K562 (cell line): ENCODE measurements around the gene ATP5MG. TPM values are rescaled to one million over a fixed set of nuclear protein-coding genes. Genes with fewer than 3 reads are reported as not detected.

Source experiments
- AFF4 ChIP-seq: sonication (generic); formaldehyde crosslinking; IDR thresholded peaks from 2 replicates; pipeline ENCODE4 v1.8.0; 2023; ENCODE audit warnings: mild to moderate bottlenecking, missing genetic modification reagents
- CUX1 ChIP-seq: fragments of 200-800 bp; sonication (Bioruptor generic); IDR thresholded peaks from 2 replicates; pipeline ENCODE4 v1.6.1; 2016; ENCODE audit warnings: missing genetic modification characterization, missing compliant biosample characterization
- CXXC5 ChIP-seq: fragments of 250-450 bp; sonication (Bioruptor Pico); IDR thresholded peaks from 2 replicates; pipeline ENCODE4 v1.8.0; 2022; ENCODE audit warnings: inconsistent platforms, mild to moderate bottlenecking, moderate library complexity
- DIDO1 ChIP-seq: fragments of 450-650 bp; IDR thresholded peaks from 2 replicates; pipeline ENCODE4 v1.6.1; 2016; ENCODE audit warnings: low read depth, missing biosample characterization, missing genetic modification characterization
- DNMT1 ChIP-seq: fragments of 450-650 bp; IDR thresholded peaks from 2 replicates; pipeline ENCODE4 v1.6.1; 2016; ENCODE audit warnings: antibody characterized with exemption, mild to moderate bottlenecking
- IRF2 ChIP-seq: sonication (generic); formaldehyde crosslinking; IDR thresholded peaks from 2 replicates; pipeline ENCODE4 v1.8.1; 2022; ENCODE audit warnings: mild to moderate bottlenecking, missing genetic modification reagents
- KLF6 ChIP-seq: fragments of 250-450 bp; sonication (Bioruptor Pico); IDR thresholded peaks from 2 replicates; pipeline ENCODE4 v1.4.0; 2020; ENCODE audit warnings: mild to moderate bottlenecking, moderate library complexity, borderline replicate concordance
- POU5F1 ChIP-seq: fragments of 150-350 bp; IDR thresholded peaks from 2 replicates; pipeline ENCODE4 v1.6.1; 2014; ENCODE audit warnings: borderline replicate concordance, low read length, low read depth, mild to moderate bottlenecking; ENCODE audit not compliant: partially characterized antibody
- SRSF3 ChIP-seq: fragments of 200-400 bp; formaldehyde crosslinking; IDR thresholded peaks from 2 replicates; pipeline ENCODE4 v1.6.1; 2016; ENCODE audit warnings: mild to moderate bottlenecking, low read length, moderate library complexity; ENCODE audit not compliant: insufficient read depth
- TBP ChIP-seq: optimal IDR thresholded peaks from 2 replicates; pipeline ENCODE3; 2011; ENCODE audit warnings: low read depth, low read length, improper control_type of control experiment
- TFAP4 ChIP-seq: sonication (generic); formaldehyde crosslinking; IDR thresholded peaks from 2 replicates; pipeline ENCODE4 v1.8.0; 2022; ENCODE audit warnings: missing genetic modification reagents, mild to moderate bottlenecking, moderate library complexity, borderline replicate concordance
- ZNF146 ChIP-seq: IDR thresholded peaks from one replicate; pipeline ENCODE4 v1.6.1; 2018; ENCODE audit warnings: missing compliant biosample characterization; ENCODE audit not compliant: unreplicated experiment
- ZNF263 ChIP-seq: sonication (generic); formaldehyde crosslinking; IDR thresholded peaks from 2 replicates; pipeline ENCODE4 v1.8.0; 2022; ENCODE audit warnings: mild to moderate bottlenecking, missing genetic modification reagents, borderline replicate concordance
- polyA plus RNA-seq, 8 experiments: library from polyadenylated mRNA; depleted of rRNA in 4 of 8; stranded (reverse) in 5 of 8; unstranded in 3 of 8; fragments of >200 nt; fragmentation: Nextera tagmentation in 2 of 8; fragmentation: Illumina TruSeq in 1 of 8; extraction: Ambion mirVana in 2 of 8; extraction: Trizol in 1 of 8; gene quantifications; 2 replicates each; pipeline versions ENCODE4 v1.2.1 to v1.2.3, GENCODE V29; 2011 to 2014; ENCODE audit warnings: inconsistent platforms in 1 of 8, missing spikeins in 1 of 8
- total RNA-seq, 7 experiments: library from RNA; depleted of rRNA in 6 of 7; stranded (reverse); fragments of >200 nt in 6 of 7; fragmentation: Illumina TruSeq in 2 of 7; extraction: Trizol in 2 of 7; gene quantifications; 2 replicates each; pipeline versions ENCODE4 v1.2.1 to v1.2.3, GENCODE V29; 2011 to 2021; ENCODE audit warnings: low replicate concordance in 1 of 7

The ATP5MG gene
- total and polyA plus RNA-seq, 9 of the 15 experiments (the other 6 are each of a cell fraction or from before 2014, with no cell fraction given), result 301 to 2,138 (median 434) TPM

- no peak for TF ChIP-seq CUX1
- peak; percentile 77; the same call in 1 of the 2 replicates for TF ChIP-seq TFAP4
- TF ChIP-seq KLF6 (CRISPR knock-in tag), result no peak
- TF ChIP-seq CXXC5 (CRISPR knock-in tag), result peak; percentile 61
- peak; percentile 90 for TF ChIP-seq DIDO1 (tag)
- no peak for TF ChIP-seq DNMT1
- TF ChIP-seq IRF2 (CRISPR knock-in tag), result no peak
- no peak for TF ChIP-seq ZNF146 (CRISPR knock-in tag)
- no peak for TF ChIP-seq SRSF3
- TF ChIP-seq ZNF263, result no peak
- peak; percentile 66 for TF ChIP-seq TBP
- TF ChIP-seq AFF4 (CRISPR knock-in tag), result no peak
- TF ChIP-seq POU5F1, result no peak
Measured at GRCh38 chr11:118359295-118359958, 42.0 kb upstream of the ATP5MG start, which contains the start of gene UBE4A (continued).
